Ovary (tissue), 9 donors: ENCODE results near the gene CFAP97D2. TPM values are rescaled to one million over a fixed set of nuclear protein-coding genes. Genes with fewer than 3 reads are reported as not detected.

Experiments
- DNase-seq, 5 donors: peaks; one replicate each; pipeline ENCODE4 v3.0.0-alpha.2; 2019 to 2020
- H3K27ac ChIP-seq, 2 donors: fragments of 200-600 bp; one replicate each; pipeline versions ENCODE4 v1.5.1 to v1.8.0; 2019 to 2022
- H3K27me3 ChIP-seq: fragments of 200-600 bp; one replicate; pipeline ENCODE4 v1.8.0; 2022
- H3K36me3 ChIP-seq: fragments of 200-600 bp; sonication (generic); one replicate; pipeline ENCODE4 v1.5.1; 2019
- H3K4me1 ChIP-seq: one replicate; pipeline ENCODE4 v1.8.1; 2013; ENCODE audit warnings: mild to moderate bottlenecking, moderate library complexity; ENCODE audit not compliant: insufficient read depth
- H3K4me3 ChIP-seq: fragments of 200-600 bp; sonication (generic); one replicate; pipeline ENCODE4 v1.5.1; 2017
- H3K9me3 ChIP-seq, 2 donors: fragments of 200-600 bp in 1 of 2; sonication (generic) in 1 of 2; one replicate each; pipeline versions ENCODE4 v1.5.1 to v1.8.1; 2013 to 2019; ENCODE audit warnings: mild to moderate bottlenecking in 1 of 2, moderate library complexity in 1 of 2
- EP300 ChIP-seq: sonication (generic); formaldehyde crosslinking; IDR thresholded peaks from one replicate; pipeline ENCODE4 v1.6.1; 2017; ENCODE audit warnings: antibody characterized with exemption
- POLR2A ChIP-seq: fragments of 450-650 bp; IDR thresholded peaks from one replicate; pipeline ENCODE4 v1.6.1; 2017; ENCODE audit warnings: antibody characterized with exemption, mild to moderate bottlenecking, moderate library complexity
- WGBS, 3 donors: extraction: QIAGEN DNeasy Blood & Tissue Kit in 1 of 3; methylation state at CpG; one replicate each; pipeline versions ENCODE4 v1.1.5 to v1.1.7; 2013 to 2017; 5-methylcytosine and 5-hydroxymethylcytosine counted together
- intact Hi-C, 4 donors: fragments of 100-400 bp; cut with DNase I; formaldehyde crosslinking; loops; one replicate each; pipeline versions ENCODE4 v1.11.0 to v1.15.1; 2022 to 2023
- polyA plus RNA-seq, 2 donors: library from polyadenylated mRNA; stranded (reverse); fragments of 200-250 nt in 1 of 2; fragments of 350-450 nt in 1 of 2; fragmentation: Illumina TruSeq in 1 of 2; extraction: RNeasy Lipid Tissue Mini Kit (QIAGEN cat#74804) in 1 of 2; gene quantifications; one replicate each; pipeline ENCODE4 v1.2.3, GENCODE V29; 2013 to 2014
- total RNA-seq, 7 donors: library from RNA; depleted of rRNA in 2 of 7; stranded (reverse); fragments of >200 nt in 2 of 7; fragmentation: NEBNext Ultra II Directional in 3 of 7; extraction: Animal tissue kit (Norgen Biotek cat#: 25700) in 3 of 7; gene quantifications; one replicate each; pipeline versions ENCODE4 v1.1.0 to v1.2.4, GENCODE V29; 2016 to 2023
- TF ChIP-seq, protein P1 (sequence below), 3 donors: fragments of 450-650 bp in 2 of 3; fragments of 200-600 bp in 1 of 3; IDR thresholded peaks; one replicate each; pipeline versions ENCODE4 v1.5.1 to v1.8.0; 2016 to 2022; ENCODE audit warnings: antibody characterized with exemption in 3 of 3, mild to moderate bottlenecking in 1 of 3
- donor health status: DM: no; HTN: no; CAD: no; lungs with moderate emphysema.
- donor health status: DM: no; HTN: no; CAD: no.
- donor health status: Bipolar disorder and iron deficiency.
- donor health status: DM: yes; HTN: yes; CAD: no.
- donor health status: DM: no; HTN: no; CAD: no.
- donor health status: DM: yes; HTN: yes; CAD: no.

The CFAP97D2 gene
- total and polyA plus RNA-seq, 9 donors: 0.28 to 5.2 (median 3.1) TPM; not detected in 6

DNA sequence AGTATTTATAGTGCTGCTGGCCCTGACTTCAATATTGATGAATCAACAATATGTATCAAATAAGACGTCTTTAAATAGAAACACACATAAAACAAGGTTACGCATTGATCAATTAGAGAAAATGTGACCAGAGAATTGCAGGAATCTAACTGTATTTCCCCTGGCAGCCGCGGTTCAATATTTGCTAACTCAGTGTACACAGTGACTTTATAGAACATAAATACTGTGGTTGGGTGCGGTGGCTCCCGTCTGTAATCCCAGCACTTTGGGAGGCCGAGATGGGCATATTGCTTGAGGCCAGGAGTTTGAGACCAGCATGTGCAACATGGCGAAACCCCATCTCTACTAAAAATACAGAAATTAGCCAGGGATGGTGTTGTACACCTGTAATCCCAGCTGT lies 79.5 kb downstream of the CFAP97D2 start:
- WGBS, 3 donors: 91 to 94% (median 91%) methylated on average over 8 of the region's 8 CpGs
- Histone ChIP-seq H3K4me1 (no peaks in the 10 kb centered on the region), H3K36me3 (no peaks in the 10 kb centered on the region), H3K27me3 (no peaks in the 10 kb centered on the region), H3K27ac (no peak overlapping the region), H3K4me3 (no peak overlapping the region), H3K9me3 (no peaks in the 10 kb centered on the region)
- intact Hi-C loops: no loop called here
- TF ChIP-seq EP300 (no peak), POLR2A (no peak)
- TF ChIP-seq, protein P1, sequence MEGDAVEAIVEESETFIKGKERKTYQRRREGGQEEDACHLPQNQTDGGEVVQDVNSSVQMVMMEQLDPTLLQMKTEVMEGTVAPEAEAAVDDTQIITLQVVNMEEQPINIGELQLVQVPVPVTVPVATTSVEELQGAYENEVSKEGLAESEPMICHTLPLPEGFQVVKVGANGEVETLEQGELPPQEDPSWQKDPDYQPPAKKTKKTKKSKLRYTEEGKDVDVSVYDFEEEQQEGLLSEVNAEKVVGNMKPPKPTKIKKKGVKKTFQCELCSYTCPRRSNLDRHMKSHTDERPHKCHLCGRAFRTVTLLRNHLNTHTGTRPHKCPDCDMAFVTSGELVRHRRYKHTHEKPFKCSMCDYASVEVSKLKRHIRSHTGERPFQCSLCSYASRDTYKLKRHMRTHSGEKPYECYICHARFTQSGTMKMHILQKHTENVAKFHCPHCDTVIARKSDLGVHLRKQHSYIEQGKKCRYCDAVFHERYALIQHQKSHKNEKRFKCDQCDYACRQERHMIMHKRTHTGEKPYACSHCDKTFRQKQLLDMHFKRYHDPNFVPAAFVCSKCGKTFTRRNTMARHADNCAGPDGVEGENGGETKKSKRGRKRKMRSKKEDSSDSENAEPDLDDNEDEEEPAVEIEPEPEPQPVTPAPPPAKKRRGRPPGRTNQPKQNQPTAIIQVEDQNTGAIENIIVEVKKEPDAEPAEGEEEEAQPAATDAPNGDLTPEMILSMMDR (IDR thresholded peaks at IDR 0.05): no peak
- DNase-seq: no peak

DNA sequence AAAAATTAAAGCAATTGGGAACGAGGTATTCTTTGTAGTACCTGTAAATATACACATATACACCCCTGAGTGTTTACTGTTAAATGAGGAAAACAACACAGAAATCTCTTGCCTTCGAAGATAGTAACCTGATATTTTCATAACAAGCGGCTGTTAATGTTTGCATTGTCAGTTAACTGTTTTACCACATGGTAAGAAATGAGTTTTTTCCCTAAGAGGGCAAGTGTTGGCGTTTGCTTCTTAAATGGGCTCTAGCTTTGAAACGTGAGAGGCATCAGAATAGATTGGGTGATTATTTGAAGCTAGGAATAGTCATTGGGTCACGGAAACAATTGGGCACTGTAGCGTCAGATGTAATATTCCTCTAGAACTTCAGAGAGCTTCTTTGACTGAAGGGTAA lies 80.3 kb downstream of the CFAP97D2 start:
- H3K9me3 ChIP-seq: no peaks in the 10 kb centered on the region
- no peaks in the 10 kb centered on the region for H3K27me3 ChIP-seq
- DNase-seq: no peak
- H3K27ac ChIP-seq: no peak overlapping the region
- intact Hi-C loops: no loop called here
- H3K36me3 ChIP-seq: no peaks in the 10 kb centered on the region
- TF ChIP-seq POLR2A: no peak
- TF ChIP-seq EP300: no peak
- TF ChIP-seq, protein P1 (IDR thresholded peaks at IDR 0.05): no peak
- H3K4me3 ChIP-seq: no peak overlapping the region
- 75 to 83% (median 80%) methylated on average over 7 of the region's 7 CpGs for WGBS, 3 donors
- no peaks in the 10 kb centered on the region for H3K4me1 ChIP-seq

DNA sequence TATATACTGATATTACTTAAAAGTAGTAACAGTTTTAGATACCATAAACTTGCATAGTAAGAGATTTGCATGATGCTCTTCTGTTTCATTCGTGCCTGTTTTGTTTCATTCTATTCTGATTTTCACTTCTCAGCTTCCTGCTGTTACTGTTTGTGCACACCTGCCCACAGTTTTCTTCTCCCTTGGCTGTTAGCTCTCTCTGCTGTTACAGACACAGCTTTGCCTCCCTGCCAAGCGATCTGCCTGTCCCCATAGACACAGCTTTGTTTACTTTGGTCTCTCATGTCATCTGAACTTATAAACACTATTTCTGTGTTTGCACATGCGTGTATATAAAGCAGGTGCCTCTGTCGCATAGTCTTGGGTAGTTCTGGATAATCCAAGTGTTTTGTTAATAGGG lies 80.9 kb downstream of the CFAP97D2 start:
- Histone ChIP-seq H3K9me3 (no peaks in the 10 kb centered on the region), H3K27ac (no peak overlapping the region), H3K4me1 (no peaks in the 10 kb centered on the region), H3K27me3 (no peaks in the 10 kb centered on the region), H3K36me3 (no peaks in the 10 kb centered on the region), H3K4me3 (no peak overlapping the region)
- TF ChIP-seq EP300: no peak
- TF ChIP-seq POLR2A: no peak
- TF ChIP-seq, protein P1 (IDR thresholded peaks at IDR 0.05): no peak
- intact Hi-C loops: no loop called here
- DNase-seq: no peak
- WGBS, 3 donors: 89 to 95% (median 92%) methylated on average over 4 of the region's 4 CpGs

DNA sequence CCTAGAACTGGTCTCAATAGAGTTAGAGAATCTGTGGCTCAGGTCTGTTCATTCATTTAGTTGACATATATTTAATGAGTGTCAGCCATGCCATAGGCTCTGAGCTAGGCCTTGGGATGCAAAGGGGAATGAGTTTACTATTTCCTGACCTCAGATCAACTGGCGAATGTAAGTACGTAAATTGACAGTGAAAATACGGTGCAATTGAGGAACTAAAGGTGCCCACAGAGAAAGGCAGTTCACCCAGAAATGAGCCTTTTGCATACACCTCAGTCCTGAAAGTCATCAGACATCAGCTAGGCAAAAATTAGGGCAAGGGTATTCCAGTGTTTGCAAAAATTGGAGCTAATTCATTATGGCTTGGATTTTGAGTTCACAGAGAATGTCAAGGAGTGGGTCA lies 81.8 kb downstream of the CFAP97D2 start:
- TF ChIP-seq EP300: no peak
- TF ChIP-seq, protein P1 (IDR thresholded peaks at IDR 0.05): no peak
- TF ChIP-seq POLR2A: no peak
- no peaks in the 10 kb centered on the region for H3K27me3 ChIP-seq
- no peak overlapping the region for H3K4me3 ChIP-seq
- no peaks in the 10 kb centered on the region for H3K4me1 ChIP-seq
- H3K27ac ChIP-seq: no peak overlapping the region
- no peaks in the 10 kb centered on the region for H3K36me3 ChIP-seq
- WGBS, 3 donors: 88 to 97% (median 94%) methylated on average over 3 of the region's 3 CpGs
- no peaks in the 10 kb centered on the region for H3K9me3 ChIP-seq
- no peak for DNase-seq
- intact Hi-C loops: no loop called here
